ENCODE data around the gene EPHX1.
"Not testable (repeated sequence)": the region's sequence is repeated elsewhere in the genome, so short reads cannot be mapped to it uniquely, and the experiment has no call there.

EPHX1 gene

GRCh38 chr1:225809842-225810578, at the start of gene EPHX1:
EPHX1 (plus strand) TSS chr1:225810124; CDS start chr1:225828730, 18,606 bp downstream.
- peak; percentile 76 for DNase-seq (ENCODE audit: low spot score)

GRCh38 chr1:225760531-225760930, 49.4 kb upstream of the EPHX1 start:
- DNase-seq (ENCODE audit: low spot score), result no peak

GRCh38 chr1:225761395-225761794, 48.5 kb upstream of the EPHX1 start:
- DNase-seq (ENCODE audit: low spot score), result not testable (repeated sequence)

- DNase-seq (ENCODE audit: low spot score), result no peak
Observed at GRCh38 chr1:225762002-225762441, 47.9 kb upstream of the EPHX1 start.

GRCh38 chr1:225762444-225762843, 47.5 kb upstream of the EPHX1 start:
- DNase-seq (ENCODE audit: low spot score), result no peak

- DNase-seq (ENCODE audit: low spot score), result no peak
Observed at GRCh38 chr1:225763716-225764548, 46.0 kb upstream of the EPHX1 start.

GRCh38 chr1:225765982-225766674, 43.8 kb upstream of the EPHX1 start:
- no peak for DNase-seq (ENCODE audit: low spot score)

- DNase-seq (ENCODE audit: low spot score), result no peak
Observed at GRCh38 chr1:225766967-225767633, 42.8 kb upstream of the EPHX1 start.

GRCh38 chr1:225767634-225768540, 42.0 kb upstream of the EPHX1 start:
- DNase-seq (ENCODE audit: low spot score), result no peak

GRCh38 chr1:225768662-225769426, 41.1 kb upstream of the EPHX1 start:
- no peak for DNase-seq (ENCODE audit: low spot score)

- no peak for DNase-seq (ENCODE audit: low spot score)
Observed at GRCh38 chr1:225769687-225770086, 40.2 kb upstream of the EPHX1 start.

- no peak for DNase-seq (ENCODE audit: low spot score)
Observed at GRCh38 chr1:225770561-225771248, 39.2 kb upstream of the EPHX1 start.

GRCh38 chr1:225771661-225772322, 38.1 kb upstream of the EPHX1 start:
- no peak for DNase-seq (ENCODE audit: low spot score)

GRCh38 chr1:225772323-225772768, 37.6 kb upstream of the EPHX1 start:
- peak; percentile 34 for DNase-seq (ENCODE audit: low spot score)

GRCh38 chr1:225772848-225773247, 37.1 kb upstream of the EPHX1 start:
- no peak for DNase-seq (ENCODE audit: low spot score)

- DNase-seq (ENCODE audit: low spot score), result no peak
Observed at GRCh38 chr1:225774281-225775147, 35.4 kb upstream of the EPHX1 start.

GRCh38 chr1:225776294-225776693, 33.6 kb upstream of the EPHX1 start:
- no peak for DNase-seq (ENCODE audit: low spot score)

- DNase-seq (ENCODE audit: low spot score), result peak; percentile 1
Observed at GRCh38 chr1:225777058-225777582, 32.8 kb upstream of the EPHX1 start.

All from activated CD4-positive, alpha-beta T cell treated with anti-CD3 and anti-CD28 coated beads, Interleukin-2, Interleukin-4, amounts not matched to agents 100 ng/mL and 50 ng/mL, durations not matched to agents 16 hours and 8 hours (primary cell).